Ovary (tissue), 3 donors: ENCODE results near the gene TNS3.

Experiments
- EP300 ChIP-seq: sonication (generic); formaldehyde crosslinking; IDR thresholded peaks from one replicate; pipeline ENCODE4 v1.6.1; 2017; ENCODE audit warnings: antibody characterized with exemption
- TF ChIP-seq, protein P1 (sequence below), 3 donors: fragments of 450-650 bp in 2 of 3; fragments of 200-600 bp in 1 of 3; IDR thresholded peaks; one replicate each; pipeline versions ENCODE4 v1.5.1 to v1.8.0; 2016 to 2022; ENCODE audit warnings: antibody characterized with exemption in 3 of 3, mild to moderate bottlenecking in 1 of 3
- donor health status: DM: no; HTN: no; CAD: no.

DNA sequence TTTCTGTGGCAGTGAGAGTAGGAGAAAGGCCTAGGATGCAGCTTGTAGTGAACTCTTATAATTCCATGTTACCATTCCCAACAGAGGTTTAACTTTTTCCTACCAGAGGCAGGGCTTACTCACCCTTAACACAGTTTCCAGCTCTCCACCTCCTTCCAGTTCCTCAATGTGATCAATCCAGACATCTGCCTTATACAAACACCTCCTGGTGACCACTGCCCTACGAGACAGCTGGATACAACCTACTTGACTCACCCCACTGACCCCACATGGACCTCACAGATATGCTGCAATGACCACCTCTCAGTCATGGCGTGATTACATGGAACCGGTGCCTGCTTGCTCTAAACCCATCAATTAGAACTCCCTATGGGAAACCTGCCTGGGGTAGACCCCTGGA, 326.5 kb downstream of the TNS3 start:
- TF ChIP-seq, protein P1, sequence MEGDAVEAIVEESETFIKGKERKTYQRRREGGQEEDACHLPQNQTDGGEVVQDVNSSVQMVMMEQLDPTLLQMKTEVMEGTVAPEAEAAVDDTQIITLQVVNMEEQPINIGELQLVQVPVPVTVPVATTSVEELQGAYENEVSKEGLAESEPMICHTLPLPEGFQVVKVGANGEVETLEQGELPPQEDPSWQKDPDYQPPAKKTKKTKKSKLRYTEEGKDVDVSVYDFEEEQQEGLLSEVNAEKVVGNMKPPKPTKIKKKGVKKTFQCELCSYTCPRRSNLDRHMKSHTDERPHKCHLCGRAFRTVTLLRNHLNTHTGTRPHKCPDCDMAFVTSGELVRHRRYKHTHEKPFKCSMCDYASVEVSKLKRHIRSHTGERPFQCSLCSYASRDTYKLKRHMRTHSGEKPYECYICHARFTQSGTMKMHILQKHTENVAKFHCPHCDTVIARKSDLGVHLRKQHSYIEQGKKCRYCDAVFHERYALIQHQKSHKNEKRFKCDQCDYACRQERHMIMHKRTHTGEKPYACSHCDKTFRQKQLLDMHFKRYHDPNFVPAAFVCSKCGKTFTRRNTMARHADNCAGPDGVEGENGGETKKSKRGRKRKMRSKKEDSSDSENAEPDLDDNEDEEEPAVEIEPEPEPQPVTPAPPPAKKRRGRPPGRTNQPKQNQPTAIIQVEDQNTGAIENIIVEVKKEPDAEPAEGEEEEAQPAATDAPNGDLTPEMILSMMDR (IDR thresholded peaks at IDR 0.05), result no peak
- no peak for TF ChIP-seq EP300
